Measurements from ENCODE around the gene NAALADL2.
"Not testable (repeated sequence)": the region's sequence is repeated elsewhere in the genome, so short reads cannot be mapped to it uniquely, and the experiment has no call there.

The NAALADL2 gene

DNA sequence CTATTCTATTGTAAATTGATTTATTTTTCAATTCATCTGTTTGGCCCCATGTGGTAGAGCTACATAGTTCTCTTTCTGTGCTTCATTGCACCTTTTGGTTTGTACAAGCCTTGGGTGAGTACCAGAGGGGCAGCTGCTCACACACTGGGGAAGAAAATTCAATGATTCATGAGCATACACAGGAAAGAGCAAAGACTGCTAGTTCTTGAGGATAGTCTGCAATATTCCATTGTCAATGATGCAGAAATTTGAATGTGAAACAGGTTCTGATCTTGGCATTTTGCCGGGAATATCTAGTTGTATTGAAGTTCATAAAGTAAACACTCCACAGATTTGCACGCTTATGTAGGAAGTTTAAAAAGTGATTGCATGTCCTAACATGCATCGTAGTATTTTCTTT, 304.6 kb downstream of the NAALADL2 start:
- Histone ChIP-seq H3K27ac (ENCODE audit: low read length) (no peak overlapping the region), H3K4me3 (ENCODE audit: low read length) (no peak overlapping the region), H3K9me3 (ENCODE audit: control insufficient read depth, insufficient read depth, low read length) (no peaks in the 10 kb centered on the region), H3K27me3 (ENCODE audit: control insufficient read depth, insufficient read depth, low read length) (no peaks in the 10 kb centered on the region), H3K4me1 (ENCODE audit: control insufficient read depth, insufficient read depth, low read length) (no peaks in the 10 kb centered on the region), H3K36me3 (ENCODE audit: control insufficient read depth, insufficient read depth, low read length) (no peaks in the 10 kb centered on the region)
- DNase-seq (ENCODE audit: low read depth, low spot score), result no peak
- WGBS (ENCODE audit: insufficient coverage, insufficient read length), result no CpG with 5 or more reads among the region's 3 CpGs

DNA sequence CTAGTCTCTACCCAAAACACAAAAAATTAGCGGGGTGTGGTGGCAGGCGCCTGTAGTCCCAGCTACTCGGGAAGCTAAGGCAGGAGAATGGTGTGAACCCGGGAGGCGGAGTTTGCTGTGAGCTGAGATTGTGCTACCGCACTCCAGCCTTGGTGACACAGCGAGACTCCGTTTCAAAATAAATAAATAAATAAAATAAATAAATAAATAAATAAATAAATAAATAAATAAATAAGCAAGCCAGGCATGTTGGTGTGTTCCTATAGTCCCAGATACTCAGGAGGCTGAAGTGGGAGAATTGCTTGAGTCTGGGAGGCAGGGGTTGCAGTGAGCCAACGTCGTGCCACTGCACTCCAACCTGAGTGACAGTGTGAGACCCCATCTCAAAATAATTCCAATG, 314.0 kb downstream of the NAALADL2 start:
- not testable (repeated sequence) for H3K36me3 ChIP-seq (ENCODE audit: control insufficient read depth, insufficient read depth, low read length); H3K4me1 ChIP-seq (ENCODE audit: control insufficient read depth, insufficient read depth, low read length); DNase-seq (ENCODE audit: low read depth, low spot score); H3K4me3 ChIP-seq (ENCODE audit: low read length); H3K27ac ChIP-seq (ENCODE audit: low read length); H3K27me3 ChIP-seq (ENCODE audit: control insufficient read depth, insufficient read depth, low read length); H3K9me3 ChIP-seq (ENCODE audit: control insufficient read depth, insufficient read depth, low read length)
- WGBS (ENCODE audit: insufficient coverage, insufficient read length), result no CpG with 5 or more reads among the region's 10 CpGs

DNA sequence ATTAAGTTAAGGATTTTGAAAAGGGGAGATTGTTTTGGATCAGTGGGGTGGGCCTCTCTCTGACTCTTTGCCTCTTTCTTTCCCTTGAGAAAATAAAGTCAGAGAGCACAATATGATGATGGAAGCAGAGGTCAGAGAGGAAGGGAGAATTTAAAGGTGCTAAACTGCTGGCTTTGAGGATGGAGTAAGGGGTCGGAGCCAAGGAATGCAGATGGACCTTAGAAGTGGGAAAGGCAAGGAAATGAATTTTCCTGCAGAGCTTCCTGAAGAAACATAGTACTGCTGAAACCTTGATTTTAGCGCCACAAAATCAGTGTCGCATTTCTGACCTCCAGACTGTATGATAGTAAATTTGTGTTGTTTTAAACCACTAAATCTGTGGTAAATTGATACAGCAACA, 317.4 kb downstream of the NAALADL2 start:
- Histone ChIP-seq H3K4me3 (ENCODE audit: low read length) (no peak overlapping the region), H3K4me1 (ENCODE audit: control insufficient read depth, insufficient read depth, low read length) (no peaks in the 10 kb centered on the region), H3K27me3 (ENCODE audit: control insufficient read depth, insufficient read depth, low read length) (no peaks in the 10 kb centered on the region), H3K9me3 (ENCODE audit: control insufficient read depth, insufficient read depth, low read length) (no peaks in the 10 kb centered on the region), H3K27ac (ENCODE audit: low read length) (no peak overlapping the region), H3K36me3 (ENCODE audit: control insufficient read depth, insufficient read depth, low read length) (no peaks in the 10 kb centered on the region)
- DNase-seq (ENCODE audit: low read depth, low spot score), result no peak
- WGBS (ENCODE audit: insufficient coverage, insufficient read length), result no CpG with 5 or more reads among the region's 3 CpGs

DNA sequence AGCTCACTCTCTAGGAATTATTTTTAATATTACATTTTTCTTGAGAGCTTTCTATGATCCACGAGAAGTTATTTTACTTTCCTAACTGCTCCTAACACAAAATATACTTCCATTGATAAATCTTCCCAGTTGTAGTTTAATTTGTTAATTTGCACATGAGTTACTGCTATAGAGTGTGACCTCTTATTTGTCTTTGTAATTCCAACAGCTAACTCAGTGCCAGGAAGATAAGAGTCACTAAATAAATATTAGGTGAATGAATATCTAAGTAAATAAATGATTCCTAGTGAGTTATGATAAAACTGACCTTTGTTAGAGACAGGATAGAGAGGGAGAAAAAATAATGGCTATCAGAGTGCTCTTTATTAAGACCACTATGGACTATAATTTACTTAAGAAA, 319.9 kb downstream of the NAALADL2 start:
- H3K27ac ChIP-seq (ENCODE audit: low read length), result no peak overlapping the region
- H3K4me3 ChIP-seq (ENCODE audit: low read length), result no peak overlapping the region
- no peaks in the 10 kb centered on the region for H3K36me3 ChIP-seq (ENCODE audit: control insufficient read depth, insufficient read depth, low read length)
- DNase-seq (ENCODE audit: low read depth, low spot score), result no peak
- H3K27me3 ChIP-seq (ENCODE audit: control insufficient read depth, insufficient read depth, low read length), result no peaks in the 10 kb centered on the region
- H3K4me1 ChIP-seq (ENCODE audit: control insufficient read depth, insufficient read depth, low read length), result no peaks in the 10 kb centered on the region
- H3K9me3 ChIP-seq (ENCODE audit: control insufficient read depth, insufficient read depth, low read length), result no peaks in the 10 kb centered on the region
- WGBS (ENCODE audit: insufficient coverage, insufficient read length), result no CpG with 5 or more reads among the region's 1 CpG

DNA sequence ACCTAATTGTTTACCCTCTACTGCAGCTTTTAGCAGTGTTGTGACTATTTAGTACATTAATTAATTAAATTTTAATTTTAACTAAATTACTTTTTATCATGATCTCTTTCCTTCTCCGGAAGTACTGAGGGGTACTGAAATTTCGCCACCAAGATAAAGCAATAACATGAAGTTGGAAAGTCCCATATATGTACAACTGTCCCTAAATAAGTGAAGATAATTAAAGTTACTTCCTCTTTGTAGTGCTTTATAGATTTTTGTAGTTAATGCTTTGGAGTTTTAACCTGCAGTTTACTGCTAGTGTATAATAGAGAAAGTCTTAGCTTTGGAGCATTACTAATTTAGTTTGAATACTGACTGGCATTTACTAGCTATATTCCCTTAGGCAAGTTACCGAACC, 325.3 kb downstream of the NAALADL2 start:
- WGBS (ENCODE audit: insufficient coverage, insufficient read length), result no CpG with 5 or more reads among the region's 3 CpGs

DNA sequence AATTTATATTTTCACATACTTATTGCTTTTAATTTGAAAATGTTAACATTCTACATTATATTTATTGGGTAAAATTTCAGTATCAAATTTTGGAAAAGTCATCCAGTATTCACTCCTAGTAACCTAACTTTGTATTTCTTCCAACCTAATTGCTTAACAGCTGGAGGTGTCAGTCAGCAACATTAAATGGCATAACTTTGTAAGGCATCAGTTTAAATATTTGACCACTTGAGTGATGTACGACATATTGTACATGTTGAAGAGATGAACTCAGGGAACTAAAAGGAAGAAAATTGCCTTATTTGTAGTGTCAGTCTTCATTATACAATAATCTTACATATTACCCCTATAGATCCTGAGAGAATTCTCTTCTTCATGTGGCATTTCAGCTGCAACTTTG, 326.8 kb downstream of the NAALADL2 start:
- Histone ChIP-seq H3K36me3 (ENCODE audit: control insufficient read depth, insufficient read depth, low read length) (no peaks in the 10 kb centered on the region), H3K4me1 (ENCODE audit: control insufficient read depth, insufficient read depth, low read length) (no peaks in the 10 kb centered on the region), H3K9me3 (ENCODE audit: control insufficient read depth, insufficient read depth, low read length) (no peaks in the 10 kb centered on the region), H3K27ac (ENCODE audit: low read length) (no peak overlapping the region), H3K4me3 (ENCODE audit: low read length) (no peak overlapping the region), H3K27me3 (ENCODE audit: control insufficient read depth, insufficient read depth, low read length) (no peaks in the 10 kb centered on the region)
- DNase-seq (ENCODE audit: low read depth, low spot score), result no peak
- WGBS (ENCODE audit: insufficient coverage, insufficient read length), result no CpG with 5 or more reads among the region's 1 CpG

More for the DNA sequence above, 325.3 kb downstream of the NAALADL2 start:
- no peak for DNase-seq (ENCODE audit: low read depth, low spot score)
- Histone ChIP-seq H3K9me3 (ENCODE audit: control insufficient read depth, insufficient read depth, low read length) (no peaks in the 10 kb centered on the region), H3K4me1 (ENCODE audit: control insufficient read depth, insufficient read depth, low read length) (no peaks in the 10 kb centered on the region), H3K36me3 (ENCODE audit: control insufficient read depth, insufficient read depth, low read length) (no peaks in the 10 kb centered on the region), H3K27me3 (ENCODE audit: control insufficient read depth, insufficient read depth, low read length) (no peaks in the 10 kb centered on the region), H3K27ac (ENCODE audit: low read length) (no peak overlapping the region), H3K4me3 (ENCODE audit: low read length) (no peak overlapping the region)

DNA sequence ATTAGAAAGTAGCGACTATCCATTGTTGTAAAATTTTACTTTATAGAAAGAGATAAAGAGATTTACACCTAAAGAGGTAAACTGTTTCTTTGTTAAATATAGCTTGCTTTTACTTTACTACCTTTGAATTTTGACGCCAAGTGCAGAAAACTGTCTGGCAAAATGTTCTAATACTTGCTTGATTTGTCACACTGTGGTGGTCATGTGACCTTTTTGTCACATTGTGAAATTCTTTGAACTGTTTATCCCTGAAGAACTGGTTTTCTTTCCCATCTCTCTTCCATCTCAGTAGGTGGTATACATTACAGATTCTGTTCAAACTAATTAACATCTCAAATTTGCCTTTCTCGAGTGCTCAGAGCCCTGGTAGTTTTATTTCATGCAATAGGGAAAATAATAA, 327.4 kb downstream of the NAALADL2 start:
- Histone ChIP-seq H3K9me3 (ENCODE audit: control insufficient read depth, insufficient read depth, low read length) (no peaks in the 10 kb centered on the region), H3K27ac (ENCODE audit: low read length) (no peak overlapping the region), H3K4me3 (ENCODE audit: low read length) (no peak overlapping the region), H3K4me1 (ENCODE audit: control insufficient read depth, insufficient read depth, low read length) (no peaks in the 10 kb centered on the region), H3K36me3 (ENCODE audit: control insufficient read depth, insufficient read depth, low read length) (no peaks in the 10 kb centered on the region), H3K27me3 (ENCODE audit: control insufficient read depth, insufficient read depth, low read length) (no peaks in the 10 kb centered on the region)
- DNase-seq (ENCODE audit: low read depth, low spot score), result no peak
- WGBS (ENCODE audit: insufficient coverage, insufficient read length), result no CpG with 5 or more reads among the region's 3 CpGs

DNA sequence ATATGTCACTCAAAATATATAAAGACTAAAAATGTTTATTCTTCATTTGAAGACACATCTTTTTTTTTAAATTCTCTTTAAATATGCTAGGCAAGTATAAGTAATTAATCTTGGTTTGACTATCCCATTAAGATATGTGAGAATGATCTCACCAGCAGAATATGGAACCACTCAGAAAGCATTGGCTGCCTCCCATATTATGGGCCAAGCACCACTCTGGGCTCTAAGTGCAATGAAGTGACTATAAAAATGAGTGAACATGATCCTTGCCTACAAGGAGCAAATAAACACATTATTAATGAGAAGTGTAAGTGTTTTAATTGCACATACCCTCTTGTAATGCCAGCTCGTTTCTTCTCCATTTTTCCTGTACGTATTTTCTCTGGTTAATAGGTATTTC, 328.5 kb downstream of the NAALADL2 start:
- WGBS (ENCODE audit: insufficient coverage, insufficient read length), result no CpG with 5 or more reads among the region's 2 CpGs
- DNase-seq (ENCODE audit: low read depth, low spot score), result no peak
- H3K4me3 ChIP-seq (ENCODE audit: low read length), result no peak overlapping the region
- no peaks in the 10 kb centered on the region for H3K4me1 ChIP-seq (ENCODE audit: control insufficient read depth, insufficient read depth, low read length)
- H3K9me3 ChIP-seq (ENCODE audit: control insufficient read depth, insufficient read depth, low read length), result no peaks in the 10 kb centered on the region
- H3K27me3 ChIP-seq (ENCODE audit: control insufficient read depth, insufficient read depth, low read length), result no peaks in the 10 kb centered on the region
- H3K27ac ChIP-seq (ENCODE audit: low read length), result no peak overlapping the region
- no peaks in the 10 kb centered on the region for H3K36me3 ChIP-seq (ENCODE audit: control insufficient read depth, insufficient read depth, low read length)

DNA sequence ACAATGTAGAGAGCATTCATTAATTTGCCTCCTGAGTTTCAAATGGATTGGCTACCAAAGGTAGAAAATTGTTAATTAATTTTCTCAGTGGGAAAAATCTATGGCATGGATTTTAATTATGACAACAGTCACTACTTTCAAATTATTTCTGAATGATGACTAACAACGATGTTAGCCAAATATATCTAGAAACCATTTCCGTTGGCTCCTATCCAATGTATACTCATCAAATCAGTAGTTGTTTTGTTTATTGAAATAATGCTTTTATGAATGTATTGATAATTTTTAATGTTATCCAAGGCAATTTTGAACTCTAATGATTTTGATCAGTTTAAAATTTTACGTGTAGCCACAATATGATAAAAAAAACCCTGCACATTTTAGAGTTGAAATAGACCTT, 333.4 kb downstream of the NAALADL2 start:
- no peaks in the 10 kb centered on the region for H3K27me3 ChIP-seq (ENCODE audit: control insufficient read depth, insufficient read depth, low read length)
- H3K4me1 ChIP-seq (ENCODE audit: control insufficient read depth, insufficient read depth, low read length), result no peaks in the 10 kb centered on the region
- H3K9me3 ChIP-seq (ENCODE audit: control insufficient read depth, insufficient read depth, low read length), result no peaks in the 10 kb centered on the region
- H3K4me3 ChIP-seq (ENCODE audit: low read length), result no peak overlapping the region
- H3K27ac ChIP-seq (ENCODE audit: low read length), result no peak overlapping the region
- H3K36me3 ChIP-seq (ENCODE audit: control insufficient read depth, insufficient read depth, low read length), result no peaks in the 10 kb centered on the region
- DNase-seq (ENCODE audit: low read depth, low spot score), result no peak
- WGBS (ENCODE audit: insufficient coverage, insufficient read length), result no CpG with 5 or more reads among the region's 3 CpGs

DNA sequence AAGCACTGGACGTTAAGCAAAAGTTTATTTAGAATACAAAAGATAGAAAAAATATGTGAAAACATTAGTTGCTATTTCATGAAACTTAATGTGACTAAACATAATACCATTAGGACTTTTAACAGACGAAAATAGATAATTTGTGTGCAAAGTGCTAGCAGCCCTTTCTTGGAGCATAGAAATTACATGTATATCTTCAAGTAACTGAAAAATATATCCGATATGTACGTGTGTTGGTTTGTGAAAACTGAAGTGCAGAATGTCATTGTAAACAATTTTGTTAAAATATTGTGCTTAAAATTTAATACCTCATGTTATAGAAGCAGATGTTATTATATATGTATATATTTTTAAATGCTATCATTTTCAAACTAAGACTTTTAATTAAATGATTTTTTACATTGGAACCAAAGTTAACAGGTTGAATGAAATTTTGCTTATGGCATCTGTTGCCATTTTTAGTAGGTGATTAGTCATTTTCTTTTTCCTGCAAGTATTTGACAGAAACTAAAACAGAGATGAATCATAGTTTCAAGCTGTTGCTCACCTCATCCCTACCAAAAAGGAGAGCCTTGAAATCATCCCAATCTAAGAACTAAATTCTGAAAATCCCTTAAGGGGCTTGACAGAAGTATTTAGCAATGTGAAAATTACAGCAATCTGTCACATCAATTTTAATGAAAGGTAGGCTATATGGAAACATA, 334.8 kb downstream of the NAALADL2 start:
- Histone ChIP-seq H3K4me3 (ENCODE audit: low read length) (no peak overlapping the region), H3K4me1 (ENCODE audit: control insufficient read depth, insufficient read depth, low read length) (no peaks in the 10 kb centered on the region), H3K27ac (ENCODE audit: low read length) (no peak overlapping the region), H3K36me3 (ENCODE audit: control insufficient read depth, insufficient read depth, low read length) (no peaks in the 10 kb centered on the region), H3K9me3 (ENCODE audit: control insufficient read depth, insufficient read depth, low read length) (no peaks in the 10 kb centered on the region), H3K27me3 (ENCODE audit: control insufficient read depth, insufficient read depth, low read length) (no peaks in the 10 kb centered on the region)
- no peak for DNase-seq (ENCODE audit: low read depth, low spot score)
- WGBS (ENCODE audit: insufficient coverage, insufficient read length), result no CpG with 5 or more reads among the region's 4 CpGs

All from iPS DF 6.9 (cell line).